Endothelial cell of umbilical vein (primary cell): ENCODE data around the gene LECT2.

Experiments
- CTCF ChIP-seq, 2 donors: IDR thresholded peaks; 1 replicate in 1 of 2; 2 replicates in 1 of 2; pipeline ENCODE4 v1.5.1; 2011; ENCODE audit warnings: low read length in 2 of 2, mild to moderate bottlenecking in 2 of 2, moderate library complexity in 2 of 2, control low read depth in 1 of 2, inconsistent platforms in 1 of 2, low read depth in 1 of 2; ENCODE audit not compliant: insufficient read depth in 1 of 2; ENCODE audit errors: extremely low read depth in 1 of 2
- EZH2 ChIP-seq: IDR thresholded peaks from 2 replicates; pipeline ENCODE4 v1.6.1; 2012; ENCODE audit warnings: borderline replicate concordance, low read depth, mild to moderate bottlenecking, moderate library complexity, low read length, inconsistent platforms; ENCODE audit not compliant: severe bottlenecking
- FOS ChIP-seq: IDR thresholded peaks from 2 replicates; pipeline ENCODE4 v1.6.1; 2011; ENCODE audit warnings: mild to moderate bottlenecking, low read length, moderate library complexity, borderline replicate concordance; ENCODE audit not compliant: insufficient read depth
- GATA2 ChIP-seq: IDR thresholded peaks from 2 replicates; pipeline ENCODE4 v1.7.0; 2011; ENCODE audit warnings: low read depth, mild to moderate bottlenecking, moderate library complexity, mixed read lengths, low read length; ENCODE audit not compliant: insufficient read length, insufficient read depth
- JUN ChIP-seq: IDR thresholded peaks from 2 replicates; pipeline ENCODE4 v1.6.1; 2011; ENCODE audit warnings: borderline replicate concordance, low read depth; ENCODE audit not compliant: insufficient read length, insufficient read depth
- MAX ChIP-seq: IDR thresholded peaks from 2 replicates; pipeline ENCODE4 v1.6.1; 2011; ENCODE audit not compliant: insufficient read depth, insufficient read length
- MYC ChIP-seq: IDR thresholded peaks from one replicate; pipeline ENCODE4 v1.6.1; 2011; ENCODE audit warnings: mild to moderate bottlenecking, low read depth, low read length
- POLR2A ChIP-seq: IDR thresholded peaks from 2 replicates; pipeline ENCODE4 v1.6.1; 2012; ENCODE audit warnings: low read depth, mild to moderate bottlenecking, control low read depth, low read length
- POLR2AphosphoS5 ChIP-seq: IDR thresholded peaks from 2 replicates; pipeline ENCODE4 v1.6.1; 2012; ENCODE audit warnings: low read depth, mild to moderate bottlenecking, control low read depth, low read length, moderate library complexity; ENCODE audit not compliant: insufficient read depth

- no peak for TF ChIP-seq GATA2
- no peak for TF ChIP-seq CTCF (IDR thresholded peaks at IDR 0.05; ENCODE audit: extremely low read depth in 1 of 2, insufficient read depth in 1 of 2, low read depth in 1 of 2, low read length in 2 of 2)
- TF ChIP-seq POLR2AphosphoS5: no peak
- TF ChIP-seq POLR2A: no peak
- TF ChIP-seq JUN: no peak
- TF ChIP-seq EZH2: no peak
- TF ChIP-seq MYC: no peak
- no peak for TF ChIP-seq MAX
- TF ChIP-seq FOS: no peak
Measured at GRCh38 chr5:135916638-135917263, 38.0 kb downstream of the LECT2 start.
